LoVo (cell line): ENCODE measurements around the gene SYNJ2.
A peak's percentile ranks its signal among the peaks of the same experiment; 100 is the strongest.

ENCODE experiments used
- DNase-seq: peaks from one replicate; pipeline ENCODE4 v3.0.0-alpha.2; 2016; ENCODE audit warnings: low spot score

SYNJ2 gene

GRCh38 chr6:158014505-158015187, 33.0 kb downstream of the SYNJ2 start:
- no peak for DNase-seq

- no peak for DNase-seq
These were observed 33.5 kb downstream of the SYNJ2 start for GRCh38 chr6:158015188-158015506.

- no peak for DNase-seq
These were observed 35.1 kb downstream of the SYNJ2 start for GRCh38 chr6:158016571-158017383.

GRCh38 chr6:158017621-158018040, 36.0 kb downstream of the SYNJ2 start:
- no peak for DNase-seq

GRCh38 chr6:158018041-158018771, 36.5 kb downstream of the SYNJ2 start:
- no peak for DNase-seq

GRCh38 chr6:158018851-158019361, 37.2 kb downstream of the SYNJ2 start:
- DNase-seq, result no peak

- DNase-seq, result no peak
These were observed 37.8 kb downstream of the SYNJ2 start for GRCh38 chr6:158019416-158019815.

- DNase-seq, result no peak
These were observed 38.6 kb downstream of the SYNJ2 start for GRCh38 chr6:158020272-158020711.

GRCh38 chr6:158020811-158021210, 39.1 kb downstream of the SYNJ2 start:
- no peak for DNase-seq

- DNase-seq, result no peak
These were observed 39.7 kb downstream of the SYNJ2 start for GRCh38 chr6:158021376-158021775.

GRCh38 chr6:158021814-158022748, 40.4 kb downstream of the SYNJ2 start:
- no peak for DNase-seq

GRCh38 chr6:158022749-158023596, 41.3 kb downstream of the SYNJ2 start:
- no peak for DNase-seq

- DNase-seq, result no peak
These were observed 41.9 kb downstream of the SYNJ2 start for GRCh38 chr6:158023597-158023939.

- DNase-seq, result no peak
These were observed 43.1 kb downstream of the SYNJ2 start for GRCh38 chr6:158024566-158025297.

- DNase-seq, result peak; percentile 79
These were observed 44.6 kb downstream of the SYNJ2 start for GRCh38 chr6:158026054-158026900.

- no peak for DNase-seq
These were observed 45.4 kb downstream of the SYNJ2 start for GRCh38 chr6:158026901-158027589.

- DNase-seq, result no peak
These were observed 46.1 kb downstream of the SYNJ2 start for GRCh38 chr6:158027590-158028285.

- DNase-seq, result no peak
These were observed 46.8 kb downstream of the SYNJ2 start for GRCh38 chr6:158028421-158028820.
